A673 (cell line): ENCODE measurements around the gene SERPINB8.

Experiments used
- EZH2 ChIP-seq: fragments of 200-600 bp; sonication (generic); IDR thresholded peaks from 2 replicates; pipeline ENCODE4 v1.6.1; 2017; ENCODE audit warnings: borderline replicate concordance, low read depth, mild to moderate bottlenecking, mixed read lengths, antibody characterized with exemption, low read length; ENCODE audit not compliant: poor library complexity, severe bottlenecking
- TF ChIP-seq, protein P1 (sequence below): fragments of 300-800, 200-600 bp; sonication (generic); conservative IDR thresholded peaks from 2 replicates; pipeline ENCODE4 v1.5.1; 2017; ENCODE audit warnings: low read depth, mild to moderate bottlenecking, antibody characterized with exemption, low read length, moderate library complexity, mixed read lengths

DNA sequence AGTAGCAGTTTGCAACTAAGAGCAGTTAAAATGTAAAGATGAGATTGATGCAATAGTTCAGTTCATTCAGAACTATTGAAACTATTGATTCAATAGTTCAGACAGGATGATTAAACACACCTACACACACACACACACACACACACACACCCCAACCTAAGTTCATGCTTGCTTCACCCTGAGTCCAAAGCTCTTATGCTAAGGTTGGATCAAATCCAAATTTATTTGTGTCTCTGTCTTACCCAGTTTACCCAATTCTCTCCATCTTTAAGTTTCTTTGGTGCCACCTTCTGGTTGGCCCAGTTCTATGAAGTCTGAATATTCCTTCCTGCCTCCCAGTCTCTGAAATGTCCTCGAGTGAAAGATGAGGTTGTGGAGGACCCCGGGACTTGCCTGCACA, 5.1 kb downstream of the SERPINB8 start:
- TF ChIP-seq, protein P1, sequence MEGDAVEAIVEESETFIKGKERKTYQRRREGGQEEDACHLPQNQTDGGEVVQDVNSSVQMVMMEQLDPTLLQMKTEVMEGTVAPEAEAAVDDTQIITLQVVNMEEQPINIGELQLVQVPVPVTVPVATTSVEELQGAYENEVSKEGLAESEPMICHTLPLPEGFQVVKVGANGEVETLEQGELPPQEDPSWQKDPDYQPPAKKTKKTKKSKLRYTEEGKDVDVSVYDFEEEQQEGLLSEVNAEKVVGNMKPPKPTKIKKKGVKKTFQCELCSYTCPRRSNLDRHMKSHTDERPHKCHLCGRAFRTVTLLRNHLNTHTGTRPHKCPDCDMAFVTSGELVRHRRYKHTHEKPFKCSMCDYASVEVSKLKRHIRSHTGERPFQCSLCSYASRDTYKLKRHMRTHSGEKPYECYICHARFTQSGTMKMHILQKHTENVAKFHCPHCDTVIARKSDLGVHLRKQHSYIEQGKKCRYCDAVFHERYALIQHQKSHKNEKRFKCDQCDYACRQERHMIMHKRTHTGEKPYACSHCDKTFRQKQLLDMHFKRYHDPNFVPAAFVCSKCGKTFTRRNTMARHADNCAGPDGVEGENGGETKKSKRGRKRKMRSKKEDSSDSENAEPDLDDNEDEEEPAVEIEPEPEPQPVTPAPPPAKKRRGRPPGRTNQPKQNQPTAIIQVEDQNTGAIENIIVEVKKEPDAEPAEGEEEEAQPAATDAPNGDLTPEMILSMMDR = peak; percentile 61
- no peak for TF ChIP-seq EZH2
